HCT116 (cell line): Measurements from ENCODE around the gene EPHA10. TPM values are rescaled to one million over a fixed set of nuclear protein-coding genes. Genes with fewer than 3 reads are reported as not detected.

Source experiments
- ATAC-seq: fragments of 200-7000 bp; cut with Tn5 transposase; 2 replicates; pipeline ENCODE4 v1.9.1; 2020; ENCODE audit warnings: mild to moderate bottlenecking, moderate library complexity
- BruUV-seq: library from RNA; stranded (reverse); fragments of 400-500 nt; replicated peaks from 2 replicates; lab custom pipeline; 2021; lab: Mats Ljungman, UMichigan
- CTCF ChIA-PET: fragments of 300-600 bp; sonication (Branson Sonifier 250); formaldehyde crosslinking; loops from one replicate; lab custom pipeline; 2021; ENCODE audit warnings: antibody characterized with exemption; lab: Charles Lee
- POLR2A ChIA-PET: fragments of 300-600, 350-600 bp; sonication (Branson Sonifier 250); formaldehyde crosslinking; loops from one replicate; lab custom pipeline; 2021; ENCODE audit warnings: antibody characterized with exemption; lab: Charles Lee
- RAD21 ChIA-PET, 2 experiments: fragments of 300-600 bp; sonication (Branson Sonifier 250); formaldehyde crosslinking; loops; one replicate each; lab custom pipeline; 2023; ENCODE audit warnings: low total read pairs in 2 of 2; ENCODE audit not compliant: uncharacterized antibody in 2 of 2, unreplicated experiment in 2 of 2, low non-redundant PET in 1 of 2; lab: Charles Lee
- DNase-seq: peaks from one replicate; pipeline ENCODE4 v3.0.0-alpha.2; 2010; ENCODE audit warnings: low read depth, low spot score
- H2AFZ ChIP-seq: fragments of 200-600 bp; shearing (Covaris generic), sonication (generic); 2 replicates; pipeline ENCODE4 v1.6.1; 2017; ENCODE audit warnings: low read depth, mixed run types, mixed read lengths, antibody characterized with exemption, low read length; ENCODE audit not compliant: poor library complexity, severe bottlenecking
- H3K27ac ChIP-seq: 2 replicates; pipeline ENCODE4 v1.5.1; 2012; ENCODE audit warnings: low read depth, low read length
- H3K27me3 ChIP-seq: fragments of 200-600 bp; sonication (generic); 2 replicates; pipeline ENCODE4 v1.6.1; 2016; ENCODE audit warnings: mixed run types, low read length, mixed read lengths; ENCODE audit not compliant: insufficient read depth
- H3K36me3 ChIP-seq, 2 experiments: fragments of 200-500 bp in 1 of 2; fragments of 200-600 bp in 1 of 2; sonication (Bioruptor generic) in 1 of 2; sonication (generic) in 1 of 2; 2 replicates each; pipeline versions ENCODE4 v1.5.1 to v1.6.1; 2014 to 2016; ENCODE audit warnings: low read length in 2 of 2, inconsistent platforms in 1 of 2, mixed read lengths in 1 of 2, mixed run types in 1 of 2; ENCODE audit not compliant: insufficient read depth in 2 of 2, control insufficient read depth in 1 of 2
- H3K4me1 ChIP-seq, 2 experiments: fragments of 200-600 bp in 1 of 2; sonication (generic) in 1 of 2; 2 replicates each; pipeline versions ENCODE4 v1.5.1 to v1.6.1; 2012 to 2017; ENCODE audit warnings: low read length in 2 of 2, inconsistent platforms in 1 of 2, mild to moderate bottlenecking in 1 of 2, mixed read lengths in 1 of 2, mixed run types in 1 of 2, moderate library complexity in 1 of 2; ENCODE audit not compliant: insufficient read depth in 2 of 2, control insufficient read depth in 1 of 2
- H3K4me2 ChIP-seq: fragments of 200-600 bp; sonication (generic); 2 replicates; pipeline ENCODE4 v1.6.1; 2017; ENCODE audit warnings: mixed run types, low read length, mixed read lengths
- H3K4me3 ChIP-seq, 2 experiments: fragments of 200-600 bp in 1 of 2; sonication (generic) in 1 of 2; replicated peaks in 1 of 2; 2 replicates each; pipeline ENCODE4 v1.5.1; 2011 to 2016; ENCODE audit warnings: low read length in 2 of 2, control low read depth in 1 of 2, low read depth in 1 of 2, mild to moderate bottlenecking in 1 of 2, mixed read lengths in 1 of 2, mixed run types in 1 of 2
- H3K79me2 ChIP-seq: fragments of 200-600 bp; sonication (generic); 2 replicates; pipeline ENCODE4 v1.6.1; 2017; ENCODE audit warnings: mild to moderate bottlenecking, mixed run types, low read length, moderate library complexity, mixed read lengths; ENCODE audit not compliant: insufficient read depth
- H3K9ac ChIP-seq: fragments of 200-600 bp; sonication (generic); 2 replicates; pipeline ENCODE4 v1.6.1; 2016; ENCODE audit warnings: low read length, mixed read lengths
- H3K9me2 ChIP-seq: fragments of 200-600 bp; sonication (generic), shearing (Covaris generic); 2 replicates; pipeline ENCODE4 v1.6.1; 2017; ENCODE audit warnings: mixed run types, mild to moderate bottlenecking, moderate library complexity; ENCODE audit not compliant: insufficient read depth
- H3K9me3 ChIP-seq, 2 experiments: fragments of 200-500 bp in 1 of 2; fragments of 200-600 bp in 1 of 2; sonication (Bioruptor generic) in 1 of 2; sonication (generic) in 1 of 2; 2 replicates each; pipeline ENCODE4 v1.6.1; 2014 to 2017; ENCODE audit warnings: low read length in 2 of 2, mixed read lengths in 2 of 2, inconsistent platforms in 1 of 2, low read depth in 1 of 2, mild to moderate bottlenecking in 1 of 2, mixed run types in 1 of 2, moderate library complexity in 1 of 2; ENCODE audit not compliant: control insufficient read depth in 1 of 2, insufficient read depth in 1 of 2
- H4K20me1 ChIP-seq: fragments of 200-600 bp; sonication (generic), shearing (Covaris generic); 2 replicates; pipeline ENCODE4 v1.6.1; 2017; ENCODE audit warnings: mixed run types, mild to moderate bottlenecking, moderate library complexity; ENCODE audit not compliant: insufficient read depth
- FOSL1 ChIP-seq: IDR thresholded peaks from 2 replicates; pipeline ENCODE4 v1.6.1; 2012; ENCODE audit warnings: low read depth
- JUND ChIP-seq: IDR thresholded peaks from 2 replicates; pipeline ENCODE4 v1.6.1; 2012
- RAD21 ChIP-seq: IDR thresholded peaks from 2 replicates; pipeline ENCODE4 v1.6.1; 2012; ENCODE audit warnings: low read depth, mild to moderate bottlenecking
- REST ChIP-seq: IDR thresholded peaks from 2 replicates; pipeline ENCODE4 v1.6.1; 2012; ENCODE audit warnings: low read depth
- SRF ChIP-seq: IDR thresholded peaks from 2 replicates; pipeline ENCODE4 v1.6.1; 2012; ENCODE audit warnings: low read depth
- TCF7L2 ChIP-seq: IDR thresholded peaks from 2 replicates; pipeline ENCODE4 v1.7.0; 2011; ENCODE audit warnings: borderline replicate concordance, inconsistent platforms; ENCODE audit not compliant: insufficient read depth, insufficient read length; ENCODE audit errors: extremely low read depth
- intact Hi-C: fragments of 100-400 bp; cut with micrococcal nuclease; formaldehyde crosslinking; loops from 2 replicates; pipeline ENCODE4 v1.10.0; 2022
- total RNA-seq: library from RNA; stranded (reverse); gene quantifications from one replicate; pipeline ENCODE4 v1.2.1, GENCODE V29; 2021; ENCODE audit not compliant: unreplicated experiment

Gene EPHA10
- total RNA-seq, 1 experiment from 2014 or later, result 6.5 TPM

- DNase-seq, result no peak
- BruUV-seq, result no TSS peak
- ATAC-seq, result no peak
- no peak overlapping the region for H2AFZ ChIP-seq
- H3K4me2 ChIP-seq, result no peak overlapping the region
- H3K9me2 ChIP-seq, result no peaks in the 10 kb centered on the region
- ChIA-PET RAD21 (no interaction called here), POLR2A (no interaction called here), CTCF (no interaction called here)
- H3K9ac ChIP-seq, result no peak overlapping the region
- H3K4me1 ChIP-seq, result no peaks in the 10 kb centered on the region; a peak in 1 of 4 replicates
- no peaks in the 10 kb centered on the region for H3K79me2 ChIP-seq
- H3K27ac ChIP-seq, result no peak overlapping the region
- H3K27me3 ChIP-seq, result peaks cover 32% of the 10 kb centered on the region
- H3K4me3 ChIP-seq, result no peak overlapping the region
- H4K20me1 ChIP-seq, result no peaks in the 10 kb centered on the region
- intact Hi-C loops, result no loop called here
- TF ChIP-seq TCF7L2, result no peak
- no peak for TF ChIP-seq FOSL1
- TF ChIP-seq RAD21, result no peak
- TF ChIP-seq REST, result no peak
- TF ChIP-seq JUND, result no peak
- no peak for TF ChIP-seq SRF
- no peaks in the 10 kb centered on the region for H3K36me3 ChIP-seq
- H3K9me3 ChIP-seq, result no peaks in the 10 kb centered on the region
These were observed 92.6 kb downstream of the EPHA10 start for GRCh38 chr1:37672136-37672870.
